ENCODE results near the gene PAMR1. TPM values are rescaled to one million over a fixed set of nuclear protein-coding genes. Genes with fewer than 3 reads are reported as not detected.

Gene PAMR1, protein sequence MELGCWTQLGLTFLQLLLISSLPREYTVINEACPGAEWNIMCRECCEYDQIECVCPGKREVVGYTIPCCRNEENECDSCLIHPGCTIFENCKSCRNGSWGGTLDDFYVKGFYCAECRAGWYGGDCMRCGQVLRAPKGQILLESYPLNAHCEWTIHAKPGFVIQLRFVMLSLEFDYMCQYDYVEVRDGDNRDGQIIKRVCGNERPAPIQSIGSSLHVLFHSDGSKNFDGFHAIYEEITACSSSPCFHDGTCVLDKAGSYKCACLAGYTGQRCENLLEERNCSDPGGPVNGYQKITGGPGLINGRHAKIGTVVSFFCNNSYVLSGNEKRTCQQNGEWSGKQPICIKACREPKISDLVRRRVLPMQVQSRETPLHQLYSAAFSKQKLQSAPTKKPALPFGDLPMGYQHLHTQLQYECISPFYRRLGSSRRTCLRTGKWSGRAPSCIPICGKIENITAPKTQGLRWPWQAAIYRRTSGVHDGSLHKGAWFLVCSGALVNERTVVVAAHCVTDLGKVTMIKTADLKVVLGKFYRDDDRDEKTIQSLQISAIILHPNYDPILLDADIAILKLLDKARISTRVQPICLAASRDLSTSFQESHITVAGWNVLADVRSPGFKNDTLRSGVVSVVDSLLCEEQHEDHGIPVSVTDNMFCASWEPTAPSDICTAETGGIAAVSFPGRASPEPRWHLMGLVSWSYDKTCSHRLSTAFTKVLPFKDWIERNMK
- total RNA-seq (ENCODE audit: unreplicated experiment), result 0.82 TPM
- long read RNA-seq, partial matches to known transcripts, result 1 of 2 reads
- long read RNA-seq, other reads (novel, unspliced or antisense), result 1 of 2 reads

DNA sequence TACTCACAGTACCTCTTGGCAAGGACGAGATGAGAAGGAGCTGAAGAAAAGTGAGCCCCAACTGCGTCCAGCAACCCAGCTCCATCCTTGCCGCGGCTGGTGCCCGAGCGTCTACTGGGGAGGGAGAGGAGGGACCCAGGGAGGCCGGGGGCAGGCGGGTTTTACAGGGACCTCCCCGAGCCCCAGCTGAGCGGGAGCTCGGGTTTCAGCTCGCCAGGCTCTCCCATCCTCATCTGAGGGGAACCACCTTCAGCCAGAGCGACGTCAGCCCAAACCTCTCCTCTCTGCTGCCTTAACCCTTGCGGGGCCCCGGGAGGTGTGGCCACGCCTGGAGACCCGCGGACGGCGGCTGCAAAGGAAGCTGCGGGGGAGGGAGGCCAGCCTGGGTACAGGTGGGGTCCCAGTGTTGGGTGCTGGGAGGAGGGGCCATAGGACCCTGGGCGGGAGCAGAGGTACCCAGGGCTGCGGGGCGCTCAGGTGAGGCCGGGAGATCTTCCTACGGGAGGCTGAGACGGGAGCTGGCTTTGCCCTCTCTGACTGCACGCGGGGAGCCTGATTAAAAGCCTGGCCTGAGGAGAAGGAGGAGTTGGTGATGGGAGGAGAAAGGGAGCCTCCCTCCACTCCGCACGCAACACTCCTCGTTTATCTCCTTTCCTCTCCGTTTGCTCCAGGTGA lies at the start of gene PAMR1:
Gene PAMR1, minus strand, starts transcription at position 116 of the 675 bp plus-strand sequence. Its CDS starts 31 bp downstream, at position 85.
- Mint-ChIP-seq H3K27ac (ENCODE audit: unreplicated experiment) (no peak within 1 kb of the TSS), H3K36me3 (ENCODE audit: low read depth, unreplicated experiment) (no peaks in the 10 kb centered on the region), H3K27me3 (ENCODE audit: unreplicated experiment) (peaks cover 7% of the 10 kb centered on the region)

DNA sequence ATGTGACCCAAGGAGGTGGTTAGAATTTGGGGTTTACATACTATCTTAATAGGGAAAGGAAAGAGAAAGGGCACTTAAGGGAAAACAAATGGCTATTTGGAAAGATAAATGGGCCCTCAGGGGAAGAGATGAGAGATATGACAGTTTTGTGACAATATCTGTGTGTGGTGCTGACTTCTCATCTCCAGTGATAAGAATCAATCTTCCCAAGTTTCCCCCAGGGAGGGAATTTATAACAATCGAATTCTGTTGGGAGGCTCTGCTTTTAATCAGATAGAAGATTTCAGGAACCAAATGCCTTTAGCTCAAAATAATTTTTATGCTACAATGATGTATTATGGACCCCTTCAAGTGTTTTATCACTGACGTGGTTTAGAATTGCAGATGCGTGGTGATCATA lies 46.3 kb upstream of the PAMR1 start:
- TF ChIP-seq, protein P1, sequence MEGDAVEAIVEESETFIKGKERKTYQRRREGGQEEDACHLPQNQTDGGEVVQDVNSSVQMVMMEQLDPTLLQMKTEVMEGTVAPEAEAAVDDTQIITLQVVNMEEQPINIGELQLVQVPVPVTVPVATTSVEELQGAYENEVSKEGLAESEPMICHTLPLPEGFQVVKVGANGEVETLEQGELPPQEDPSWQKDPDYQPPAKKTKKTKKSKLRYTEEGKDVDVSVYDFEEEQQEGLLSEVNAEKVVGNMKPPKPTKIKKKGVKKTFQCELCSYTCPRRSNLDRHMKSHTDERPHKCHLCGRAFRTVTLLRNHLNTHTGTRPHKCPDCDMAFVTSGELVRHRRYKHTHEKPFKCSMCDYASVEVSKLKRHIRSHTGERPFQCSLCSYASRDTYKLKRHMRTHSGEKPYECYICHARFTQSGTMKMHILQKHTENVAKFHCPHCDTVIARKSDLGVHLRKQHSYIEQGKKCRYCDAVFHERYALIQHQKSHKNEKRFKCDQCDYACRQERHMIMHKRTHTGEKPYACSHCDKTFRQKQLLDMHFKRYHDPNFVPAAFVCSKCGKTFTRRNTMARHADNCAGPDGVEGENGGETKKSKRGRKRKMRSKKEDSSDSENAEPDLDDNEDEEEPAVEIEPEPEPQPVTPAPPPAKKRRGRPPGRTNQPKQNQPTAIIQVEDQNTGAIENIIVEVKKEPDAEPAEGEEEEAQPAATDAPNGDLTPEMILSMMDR (IDR thresholded peaks at IDR 0.05; ENCODE audit: unreplicated experiment), result no peak
- Mint-ChIP-seq H3K36me3 (ENCODE audit: low read depth, unreplicated experiment) (no peaks in the 10 kb centered on the region), H3K27ac (ENCODE audit: unreplicated experiment) (no peak overlapping the region), H3K4me1 (ENCODE audit: unreplicated experiment) (no peaks in the 10 kb centered on the region), H3K9me3 (ENCODE audit: unreplicated experiment) (no peaks in the 10 kb centered on the region), H3K4me3 (ENCODE audit: unreplicated experiment) (no peak overlapping the region), H3K27me3 (ENCODE audit: unreplicated experiment) (no peaks in the 10 kb centered on the region)
- no peak for DNase-seq (ENCODE audit: low spot score)

More for the DNA sequence above, at the start of gene PAMR1:
- DNase-seq (ENCODE audit: low spot score), result peak; percentile 15
- Mint-ChIP-seq H3K4me3 (ENCODE audit: unreplicated experiment) (peak within 1 kb of the TSS; percentile 43), H3K4me1 (ENCODE audit: unreplicated experiment) (peaks cover 14% of the 10 kb centered on the region), H3K9me3 (ENCODE audit: unreplicated experiment) (no peaks in the 10 kb centered on the region)
- TF ChIP-seq, protein P1 (IDR thresholded peaks at IDR 0.05; ENCODE audit: unreplicated experiment), result no peak

DNA sequence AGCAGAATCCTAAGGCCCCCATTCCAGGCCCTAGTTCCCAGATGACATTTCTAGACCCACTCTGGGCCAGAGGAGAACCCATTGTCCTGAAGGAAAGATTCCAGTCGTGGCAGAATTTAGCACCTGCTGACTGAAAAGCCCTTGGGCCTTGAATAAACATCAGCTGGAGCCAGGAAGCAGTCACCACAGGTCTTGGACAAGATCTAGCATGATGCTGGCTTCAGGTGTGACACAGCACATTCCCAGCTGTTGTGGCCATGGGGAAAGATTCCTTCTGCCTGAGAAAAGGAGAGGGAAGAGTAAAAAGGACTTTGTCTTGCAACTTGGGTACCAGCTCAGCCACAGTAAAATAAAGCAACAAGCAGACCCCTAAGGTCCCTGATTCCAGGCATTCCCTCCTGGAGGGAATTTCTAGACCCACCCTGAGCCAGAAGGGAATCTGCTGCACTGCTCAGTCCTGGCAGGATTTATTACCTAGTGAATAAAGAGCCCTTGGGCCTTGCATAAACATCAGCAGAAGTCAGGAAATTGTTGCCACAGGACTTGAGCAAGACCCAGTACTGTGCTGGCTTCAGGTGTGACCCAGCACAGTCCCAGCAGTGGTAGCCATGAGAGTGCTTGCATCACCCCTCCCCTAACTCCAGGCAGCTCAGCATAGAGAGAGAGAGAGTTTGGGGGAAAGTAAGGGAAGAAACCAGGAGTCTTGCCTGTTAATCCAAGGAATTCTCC lies 42.5 kb upstream of the PAMR1 start:
- no peak for DNase-seq (ENCODE audit: low spot score)
- H3K9me3 Mint-ChIP-seq (ENCODE audit: unreplicated experiment), result no peaks in the 10 kb centered on the region
- no peaks in the 10 kb centered on the region for H3K36me3 Mint-ChIP-seq (ENCODE audit: low read depth, unreplicated experiment)
- H3K27ac Mint-ChIP-seq (ENCODE audit: unreplicated experiment), result no peak overlapping the region
- TF ChIP-seq, protein P1 (IDR thresholded peaks at IDR 0.05; ENCODE audit: unreplicated experiment), result no peak
- H3K27me3 Mint-ChIP-seq (ENCODE audit: unreplicated experiment), result no peaks in the 10 kb centered on the region
- H3K4me3 Mint-ChIP-seq (ENCODE audit: unreplicated experiment), result no peak overlapping the region
- H3K4me1 Mint-ChIP-seq (ENCODE audit: unreplicated experiment), result no peaks in the 10 kb centered on the region

DNA sequence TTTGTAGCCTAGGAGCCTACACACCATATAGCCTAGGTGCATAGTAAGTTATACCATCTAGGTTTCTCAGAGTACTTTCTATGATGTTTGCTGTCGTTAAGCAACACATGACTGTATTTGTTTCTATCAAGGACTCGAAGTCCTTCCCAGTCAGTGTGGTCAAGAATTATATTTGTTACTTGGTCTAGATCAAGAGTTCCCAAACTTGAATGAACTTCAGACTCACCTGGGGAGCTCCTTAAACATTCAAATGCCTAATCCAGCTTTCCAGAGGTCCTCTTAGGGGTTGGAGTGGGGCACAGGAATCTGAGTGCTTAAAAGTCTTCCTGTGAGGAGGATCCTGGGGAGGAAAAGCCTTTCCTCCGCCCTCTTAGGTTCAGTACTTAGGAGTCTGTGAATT lies 41.5 kb upstream of the PAMR1 start:
- TF ChIP-seq, protein P1 (IDR thresholded peaks at IDR 0.05; ENCODE audit: unreplicated experiment), result no peak
- DNase-seq (ENCODE audit: low spot score), result no peak
- Mint-ChIP-seq H3K27ac (ENCODE audit: unreplicated experiment) (no peak overlapping the region), H3K9me3 (ENCODE audit: unreplicated experiment) (no peaks in the 10 kb centered on the region), H3K27me3 (ENCODE audit: unreplicated experiment) (no peaks in the 10 kb centered on the region), H3K36me3 (ENCODE audit: low read depth, unreplicated experiment) (no peaks in the 10 kb centered on the region), H3K4me3 (ENCODE audit: unreplicated experiment) (no peak overlapping the region), H3K4me1 (ENCODE audit: unreplicated experiment) (no peaks in the 10 kb centered on the region)
